GM21515 (cell line): ENCODE data around the gene SDC4.

Source experiments
- ATAC-seq: cut with Tn5 transposase; IDR thresholded peaks from one replicate; pipeline ENCODE4 v1.9.1; 2021; ENCODE audit not compliant: unreplicated experiment

Gene SDC4

DNA sequence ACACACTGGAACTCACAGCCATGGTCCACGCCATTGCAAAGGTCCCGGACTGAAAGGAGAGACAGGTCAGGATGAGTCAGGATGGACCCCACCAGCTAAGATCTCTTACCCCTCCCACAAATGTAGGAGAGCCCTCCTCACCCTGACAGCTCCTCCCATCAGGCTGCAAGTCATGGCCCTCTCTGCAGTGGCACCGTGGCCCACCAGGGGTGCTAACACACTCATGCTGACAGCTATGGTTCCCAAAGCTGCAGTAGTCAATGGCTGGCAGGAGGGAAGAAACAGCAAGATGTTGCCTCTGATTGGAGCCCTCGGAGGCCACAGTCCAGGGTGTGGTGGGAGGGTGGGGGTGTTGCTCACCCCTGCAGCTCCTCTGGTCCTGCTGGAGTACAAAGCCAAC lies 47.3 kb downstream of the SDC4 start:
- ATAC-seq, result no peak

DNA sequence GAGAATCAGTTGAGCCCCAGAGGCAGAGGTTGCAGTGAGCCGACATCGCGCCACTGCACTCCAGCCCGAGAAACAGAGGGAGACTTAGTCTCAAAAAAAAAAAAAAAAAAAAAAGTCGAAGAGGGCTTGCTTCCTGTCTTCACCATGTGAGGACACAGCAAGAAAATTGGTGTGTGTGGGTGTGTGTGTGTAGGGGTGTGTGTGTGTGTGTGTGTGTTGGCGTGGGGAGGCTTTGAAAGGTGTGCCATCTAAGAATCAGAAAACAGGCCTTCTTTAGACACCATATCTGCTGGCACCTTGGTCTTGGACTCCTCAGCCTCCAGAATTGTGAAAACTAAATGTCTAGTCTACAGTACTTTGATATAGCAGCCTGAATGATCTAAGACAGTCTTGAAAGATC lies 48.4 kb downstream of the SDC4 start:
- no peak for ATAC-seq

DNA sequence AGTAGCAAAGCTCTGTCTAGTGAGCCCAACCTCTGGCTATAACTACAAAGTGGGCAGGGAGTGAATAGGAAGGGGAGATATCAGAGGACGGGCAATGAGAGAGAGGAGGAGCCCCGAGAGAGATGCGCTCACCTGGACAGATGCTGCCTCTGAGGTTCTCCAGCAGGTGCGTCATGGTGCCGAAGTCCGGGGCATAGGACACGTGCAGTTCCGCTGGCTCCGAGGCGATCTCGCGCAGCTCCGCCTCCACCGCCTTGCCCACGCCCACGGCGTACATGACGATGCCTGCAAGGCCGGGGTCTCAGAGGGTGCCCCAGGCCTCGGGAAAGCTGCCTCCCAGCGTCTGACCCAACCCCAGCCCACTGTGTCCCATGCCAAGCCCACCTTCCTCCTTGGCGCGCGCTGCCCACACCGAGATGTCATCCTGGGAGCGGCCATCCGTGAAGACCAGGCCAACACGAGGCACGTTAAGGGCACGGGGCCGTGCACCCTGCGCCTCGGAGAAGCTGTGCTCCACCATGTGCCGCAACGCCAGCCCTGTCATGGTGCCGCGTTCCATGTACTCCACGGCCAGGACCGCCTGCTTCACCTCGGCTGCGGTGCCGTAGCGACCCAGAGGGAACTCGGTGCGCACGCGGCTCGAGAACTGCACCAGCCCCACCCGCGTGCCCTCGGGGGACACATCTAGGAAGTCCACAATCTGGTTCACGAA lies 50.3 kb downstream of the SDC4 start:
- ATAC-seq, result no peak

DNA sequence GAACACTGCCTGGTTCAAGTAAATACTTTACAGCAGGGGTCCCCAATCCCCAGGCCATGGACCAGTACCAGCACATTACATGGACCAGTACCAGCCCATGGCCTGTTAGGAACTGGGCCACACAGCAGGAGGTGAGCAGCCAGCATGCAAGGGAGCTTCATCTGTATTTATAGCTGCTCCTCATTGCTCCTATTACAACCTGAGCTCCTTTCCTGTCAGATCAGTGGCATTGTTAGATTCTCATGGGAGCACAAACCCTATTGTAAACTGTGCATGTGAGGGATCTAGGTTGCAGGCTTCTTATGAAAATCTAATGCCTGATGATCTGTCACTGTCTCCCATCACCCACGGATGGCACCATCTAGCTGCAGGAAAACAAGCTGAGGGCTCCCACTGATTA lies 53.6 kb downstream of the SDC4 start:
- no peak for ATAC-seq

DNA sequence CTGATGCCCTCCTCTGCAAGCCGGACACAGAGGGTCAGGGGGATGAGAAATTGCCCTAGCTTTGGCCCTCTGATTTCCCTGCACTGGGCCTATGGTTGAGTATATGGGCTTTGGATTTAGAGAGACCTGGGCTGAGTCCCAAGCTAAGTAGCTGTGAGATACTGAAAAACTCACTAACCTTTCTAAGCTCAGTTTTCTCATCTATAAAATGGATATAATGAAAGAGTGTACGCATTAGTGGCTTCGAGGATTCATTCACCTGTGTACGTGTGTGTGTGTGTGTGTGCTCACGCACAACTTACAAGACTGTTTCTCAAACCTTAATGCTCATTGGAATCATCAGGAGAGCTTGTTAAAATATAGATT lies 54.2 kb downstream of the SDC4 start:
- ATAC-seq, result no peak

DNA sequence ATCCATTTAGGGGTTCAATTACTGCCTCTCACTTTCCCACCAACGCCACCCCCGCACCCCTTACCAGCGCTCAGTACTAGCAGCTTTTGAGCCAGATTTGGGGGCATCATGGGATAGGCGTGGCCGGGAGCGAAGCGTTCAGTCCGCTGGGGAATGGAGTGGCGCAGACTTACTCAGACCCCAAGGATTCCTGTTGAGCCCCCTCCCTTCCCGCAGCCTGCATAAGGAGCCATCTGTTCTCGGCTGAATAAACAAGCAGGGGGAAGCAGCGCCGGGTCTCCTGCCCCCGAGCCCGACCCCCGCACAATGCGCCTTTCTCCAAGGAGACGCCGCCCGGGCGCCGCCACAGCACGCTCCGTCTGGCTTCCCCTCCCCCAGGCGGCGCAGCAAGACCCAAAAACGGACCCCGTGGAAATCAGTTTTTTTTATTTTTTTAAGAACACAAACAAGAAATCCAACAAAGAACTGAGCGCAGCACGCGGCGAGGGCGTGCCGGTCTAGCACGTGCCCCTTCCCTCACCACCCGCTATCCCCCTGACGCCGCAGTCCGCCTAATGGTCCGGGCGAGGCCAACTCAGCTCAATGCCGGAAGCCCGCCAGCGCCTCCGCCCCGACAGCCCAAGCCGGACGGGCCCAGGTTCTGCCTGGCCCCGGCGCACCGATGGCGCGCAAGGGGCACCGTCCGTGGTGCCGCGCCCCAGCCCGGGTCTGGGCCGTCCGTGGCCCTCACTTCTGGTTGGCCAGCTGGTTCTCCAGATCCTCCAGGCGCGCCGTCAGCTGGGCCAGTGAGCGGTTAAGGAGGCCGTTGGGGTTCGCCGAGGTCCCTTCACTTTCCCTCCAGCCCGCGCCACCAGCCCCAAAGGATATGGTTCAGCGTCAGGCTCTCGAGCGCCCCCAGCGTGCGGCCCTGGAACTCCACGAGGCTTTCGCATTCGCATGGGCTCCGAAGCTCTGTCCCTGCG lies 54.9 kb downstream of the SDC4 start:
- ATAC-seq, result no peak

DNA sequence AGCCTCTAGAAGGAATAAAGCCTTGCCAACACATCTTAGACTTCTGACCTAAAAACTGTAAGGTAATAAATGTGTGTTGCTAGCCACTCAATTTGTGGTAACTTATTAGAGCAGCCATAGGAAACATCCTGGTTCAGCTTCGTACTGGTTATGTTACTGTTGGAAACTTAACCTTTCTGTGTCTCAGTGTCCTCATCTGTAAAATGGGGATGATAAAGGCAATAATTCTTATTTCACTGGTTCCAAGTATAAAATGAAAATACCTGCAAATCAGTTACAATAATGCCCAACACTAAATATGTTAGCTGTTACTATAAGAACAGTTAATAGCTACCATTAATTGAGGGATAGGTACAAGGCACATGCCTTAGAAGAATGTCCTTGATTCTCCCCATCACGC lies 55.9 kb downstream of the SDC4 start:
- no peak for ATAC-seq

DNA sequence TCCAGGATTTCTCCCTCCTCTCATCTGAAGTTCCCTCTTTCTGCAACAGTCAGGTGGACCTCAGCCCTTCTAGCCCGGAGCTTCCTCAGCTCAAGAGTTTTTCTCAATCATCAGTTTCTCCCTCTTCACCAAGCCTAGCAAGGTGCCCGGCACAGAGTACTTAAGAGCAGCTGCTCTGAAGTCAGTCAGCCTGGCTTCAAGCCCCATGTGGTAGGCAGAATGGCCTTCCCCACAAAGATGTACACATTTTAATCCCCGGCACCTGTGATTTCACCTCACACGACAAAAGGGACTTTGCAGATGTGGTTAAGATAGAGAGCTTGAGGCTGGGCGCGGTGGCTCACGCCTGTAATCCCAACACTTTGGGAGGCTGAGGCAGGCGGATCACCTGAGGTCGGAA lies 56.7 kb downstream of the SDC4 start:
- no peak for ATAC-seq

DNA sequence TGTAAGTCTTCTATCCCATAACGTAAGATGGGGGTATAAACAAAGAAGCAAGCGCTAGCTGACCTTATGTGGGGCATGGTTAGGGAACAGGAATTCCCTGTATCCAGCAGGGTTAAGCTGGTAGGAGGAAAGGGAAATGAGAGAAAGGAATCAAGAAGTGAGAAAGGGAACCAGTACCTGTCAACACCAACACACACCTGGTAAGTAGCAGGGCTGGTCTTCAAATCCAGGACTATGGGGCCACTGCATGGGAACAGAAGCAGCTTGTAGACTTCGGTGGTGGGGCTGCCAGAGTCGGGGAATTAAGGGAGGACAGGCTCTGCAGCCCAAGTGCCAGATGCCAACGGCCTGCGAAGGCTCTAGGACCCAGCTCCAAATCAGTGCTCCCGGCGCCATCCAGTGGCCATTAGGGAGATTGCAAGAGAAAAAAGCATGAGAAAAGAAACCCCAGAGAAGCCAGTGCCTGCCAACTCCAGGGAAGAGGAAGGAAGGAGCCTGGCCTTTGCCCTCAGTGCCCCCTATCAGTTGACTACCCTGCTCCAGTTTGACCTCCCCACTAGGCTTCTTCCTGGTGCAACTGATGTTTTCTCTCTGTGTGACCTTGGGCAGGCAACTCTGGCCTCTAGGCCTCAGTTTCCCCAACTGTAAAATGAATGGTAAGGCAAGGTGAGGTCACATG lies 57.4 kb downstream of the SDC4 start:
- ATAC-seq, result no peak

DNA sequence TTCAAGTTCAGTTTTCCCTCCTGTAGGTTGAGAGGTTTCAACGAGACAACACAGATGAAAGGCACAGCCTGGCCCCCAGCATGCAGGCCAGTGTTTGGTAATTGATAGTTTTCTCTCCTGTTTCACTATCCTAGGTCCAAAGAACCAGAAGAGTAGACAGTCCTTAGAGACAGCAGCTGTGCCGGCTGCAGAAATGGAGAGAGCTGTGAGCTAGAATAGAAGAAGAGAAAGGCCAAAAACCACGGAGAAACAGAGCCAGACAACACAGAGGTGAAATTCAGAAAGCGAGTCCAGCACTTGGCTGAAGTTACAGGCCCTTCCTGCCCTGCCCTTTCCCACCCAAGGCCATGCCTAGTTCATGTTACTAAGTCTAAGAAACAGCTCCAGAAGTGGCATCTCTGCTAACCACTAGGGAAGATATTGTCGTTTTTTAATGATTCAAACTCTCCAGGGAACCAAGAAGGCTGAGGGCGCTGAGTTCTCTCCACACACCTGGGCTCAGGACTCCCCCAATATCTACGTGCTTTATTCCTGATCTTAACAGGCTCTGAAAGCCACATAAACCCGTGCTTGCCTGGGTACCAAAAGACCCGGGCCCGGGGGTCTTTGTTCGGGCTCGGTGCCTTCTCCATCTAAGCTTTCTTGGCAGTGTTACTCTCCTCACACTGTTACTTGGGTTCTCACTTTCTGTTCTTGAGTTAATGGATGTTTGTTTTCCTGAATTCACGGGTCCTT lies 58.1 kb downstream of the SDC4 start:
- no peak for ATAC-seq

DNA sequence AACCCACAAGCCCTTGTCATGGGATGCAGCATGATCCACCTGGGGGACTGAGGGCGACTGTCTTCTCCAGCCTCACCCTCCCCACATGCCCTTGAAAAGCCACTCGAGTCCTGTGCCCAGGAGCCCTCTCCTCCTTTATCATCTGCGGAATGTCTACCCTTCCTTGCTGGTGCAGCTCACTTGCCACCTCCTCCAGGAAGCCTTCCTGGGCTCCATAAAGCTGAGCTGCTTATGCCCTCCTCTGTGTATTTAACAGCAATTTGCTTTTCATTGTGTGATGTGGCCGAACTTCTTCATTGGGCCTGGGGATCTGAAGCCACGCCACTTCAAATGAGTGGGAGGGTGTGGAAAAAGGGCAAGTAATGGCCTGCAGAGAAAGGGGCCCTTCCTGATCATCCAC lies 59.4 kb downstream of the SDC4 start:
- no peak for ATAC-seq

DNA sequence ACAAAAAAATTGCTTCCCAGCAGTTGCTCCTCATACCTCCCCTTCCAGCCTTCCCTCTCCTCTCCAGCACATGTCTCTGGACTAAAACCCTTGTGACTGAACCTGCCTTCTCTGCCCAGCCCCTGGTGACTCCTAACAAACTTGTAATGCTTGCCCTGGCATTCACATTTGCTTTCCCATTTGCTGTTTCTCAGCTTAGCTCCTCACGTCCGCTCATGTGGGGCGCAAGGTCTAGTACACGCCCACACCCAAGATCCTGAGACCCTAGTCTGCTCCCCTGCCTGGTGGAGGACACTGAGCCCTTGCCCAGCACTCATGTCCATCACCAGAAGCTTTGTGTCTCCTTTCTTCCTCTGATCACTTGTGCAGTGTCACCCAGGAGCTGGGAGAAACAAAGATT lies 59.8 kb downstream of the SDC4 start:
- no peak for ATAC-seq

DNA sequence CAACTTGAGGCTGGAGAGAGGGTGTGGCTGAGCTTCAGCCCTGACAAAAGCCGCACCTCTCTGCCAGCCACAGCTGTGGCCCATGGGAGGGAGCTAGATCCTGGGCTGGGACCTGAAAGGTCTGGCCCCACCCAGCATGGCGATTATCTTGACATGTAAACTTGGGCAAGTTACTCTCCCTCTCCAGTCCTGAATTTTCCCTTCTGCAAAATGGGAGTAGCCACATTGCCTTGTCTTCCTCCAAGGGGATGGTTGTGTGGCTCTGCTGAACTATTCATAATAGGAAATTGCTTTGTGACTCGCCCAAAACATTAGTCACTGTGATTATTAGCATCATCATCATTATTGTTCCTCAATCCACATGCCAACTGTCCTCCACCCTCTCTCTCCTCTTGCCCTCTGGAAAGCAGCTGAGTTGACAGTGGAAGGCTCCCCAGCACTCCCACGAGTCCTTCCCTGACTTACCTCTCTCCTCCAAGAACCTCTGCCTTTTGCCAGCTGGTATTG lies 64.6 kb downstream of the SDC4 start:
- no peak for ATAC-seq

DNA sequence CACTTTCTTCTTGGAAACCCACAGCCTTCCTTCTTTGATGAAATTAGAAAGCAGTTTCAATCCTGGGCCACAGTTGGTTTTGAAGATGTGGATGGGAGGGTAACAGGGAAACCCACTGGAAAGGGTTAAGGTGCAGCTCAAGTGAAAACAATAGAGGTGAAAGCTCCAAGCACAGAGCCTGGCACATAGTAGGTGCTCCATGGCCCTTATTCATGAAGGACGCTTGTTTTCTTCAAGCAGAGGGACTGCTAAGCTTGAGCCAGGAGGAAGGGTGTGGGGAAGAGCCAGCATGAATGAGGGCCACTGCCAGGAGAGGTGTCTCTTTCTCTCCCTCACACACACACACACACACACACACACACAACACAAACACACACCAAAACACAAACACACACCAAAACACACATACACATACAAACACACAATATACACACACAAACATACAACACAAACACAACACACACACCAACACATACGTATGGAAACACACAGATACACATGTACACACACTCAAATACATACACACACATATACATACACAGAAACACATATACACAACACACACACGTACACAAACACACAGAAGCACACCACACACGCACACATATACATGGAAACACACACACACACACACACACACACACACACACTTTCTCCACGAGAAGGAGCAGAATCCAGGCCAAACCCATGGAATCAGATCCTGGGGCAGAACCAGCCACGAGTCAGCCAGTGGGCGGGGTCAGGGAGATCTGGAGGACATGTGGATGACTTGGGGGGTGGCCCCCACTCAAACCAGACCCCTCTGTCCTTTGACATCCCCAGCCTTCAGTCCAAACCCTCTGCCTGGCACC lies 65.3 kb downstream of the SDC4 start:
- no peak for ATAC-seq

DNA sequence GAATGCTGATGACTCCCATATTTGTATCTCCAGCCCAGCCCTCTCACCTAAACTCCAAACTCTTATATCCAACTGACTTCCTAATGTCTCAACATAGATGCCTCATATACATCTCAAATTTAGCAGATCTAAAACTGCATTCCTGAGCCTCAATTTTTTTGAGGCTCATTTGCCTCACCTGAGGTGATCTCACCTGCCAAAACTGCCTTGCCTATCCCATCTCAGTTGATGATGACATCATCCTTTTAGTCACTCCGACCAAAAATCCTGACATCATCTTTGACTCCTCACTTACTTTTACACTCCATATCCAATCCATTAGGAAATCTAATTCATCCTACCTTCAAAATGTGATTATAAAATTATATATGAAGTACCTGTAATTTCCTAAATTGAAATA lies 68.2 kb downstream of the SDC4 start:
- no peak for ATAC-seq

DNA sequence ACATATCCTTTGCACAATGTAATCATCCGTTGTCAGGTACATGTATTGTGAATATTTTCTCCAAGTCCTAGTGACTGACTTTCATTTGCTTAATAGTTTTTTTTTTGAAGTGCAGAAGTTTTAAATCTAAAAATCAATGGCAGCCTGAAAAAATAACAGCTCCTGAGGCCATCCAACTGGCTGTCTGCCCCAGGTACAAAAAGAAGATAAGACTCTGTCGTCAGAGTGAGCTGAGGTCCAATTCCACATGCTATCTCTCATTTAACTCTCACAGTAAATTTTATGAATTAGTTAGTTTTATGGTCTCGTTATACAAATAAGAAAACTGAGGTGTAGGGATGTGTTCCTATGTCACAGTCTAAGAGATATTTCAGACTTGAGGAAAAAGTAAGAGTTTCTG lies 72.9 kb downstream of the SDC4 start:
- no peak for ATAC-seq
